GM19438 (cell line): ENCODE results near the gene IQCM.

Source experiments
- ATAC-seq: cut with Tn5 transposase; IDR thresholded peaks from one replicate; pipeline ENCODE4 v1.9.1; 2021; ENCODE audit warnings: low read depth; ENCODE audit not compliant: unreplicated experiment

IQCM gene

DNA sequence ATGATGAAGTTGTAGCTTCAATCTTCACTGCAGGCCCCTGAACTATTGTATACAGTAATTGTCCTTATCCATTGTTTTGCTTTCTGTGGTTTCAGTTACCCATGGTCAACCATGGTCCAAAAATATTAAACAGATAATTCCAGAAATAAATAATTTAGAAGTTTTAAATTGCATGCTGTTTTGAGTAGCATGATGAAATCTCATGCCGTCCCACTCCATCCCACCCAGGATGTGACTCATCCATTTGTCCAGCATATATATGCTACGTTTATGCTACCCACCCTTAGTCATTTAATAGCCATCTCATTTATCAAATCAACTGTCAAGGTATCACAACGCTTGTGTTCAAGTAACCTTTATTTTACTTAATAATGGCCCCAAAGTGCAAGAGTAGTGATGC, 34.5 kb downstream of the IQCM start:
- no peak for ATAC-seq

- no peak for ATAC-seq
Observed at GRCh38 chr4:149768477-149768876, 47.2 kb downstream of the IQCM start.

- no peak for ATAC-seq
Observed at GRCh38 chr4:149766135-149766534, 49.5 kb downstream of the IQCM start.

DNA sequence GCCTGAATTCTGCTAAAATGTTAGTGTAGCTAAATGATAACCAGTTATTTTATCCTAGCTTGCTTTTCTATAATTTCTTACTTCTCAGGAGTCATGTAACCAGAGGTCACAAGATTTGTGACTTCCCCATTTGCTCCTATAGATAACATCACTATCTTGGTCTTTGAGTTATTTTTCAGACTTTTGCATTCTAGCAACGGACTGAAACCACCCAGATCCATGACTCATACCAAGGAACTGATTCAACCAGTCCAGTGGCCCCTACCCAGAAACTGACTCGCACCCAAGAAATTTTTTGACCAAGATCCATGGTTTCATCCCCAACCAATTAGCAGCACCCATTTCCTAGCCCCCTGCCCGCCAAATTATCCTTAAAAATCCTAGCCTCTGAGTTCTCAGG, 50.0 kb downstream of the IQCM start:
- no peak for ATAC-seq

- ATAC-seq: no peak
Observed at GRCh38 chr4:149755969-149756368, 59.7 kb downstream of the IQCM start.

GRCh38 chr4:149754526-149754925, 61.1 kb downstream of the IQCM start:
- ATAC-seq: no peak

GRCh38 chr4:149752729-149753128, 62.9 kb downstream of the IQCM start:
- ATAC-seq: no peak

DNA sequence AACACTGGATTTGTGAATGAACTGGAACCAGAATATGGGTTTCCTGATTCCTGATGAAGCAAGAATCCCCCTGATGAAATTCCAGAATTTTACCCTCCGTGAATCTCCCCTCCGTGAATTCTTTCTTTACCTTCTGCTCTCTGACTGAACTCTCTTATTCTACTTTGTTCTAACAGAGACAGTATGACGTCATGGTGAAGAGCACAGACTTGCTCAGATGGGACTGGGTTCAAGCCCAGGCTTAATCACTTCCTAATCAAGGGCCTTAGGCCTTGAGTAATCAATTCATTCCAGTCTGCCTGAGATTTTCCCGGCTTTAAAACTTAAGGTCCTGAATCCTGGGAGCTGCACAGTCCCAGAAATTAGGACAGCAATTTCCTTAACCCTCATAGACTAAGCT, 64.5 kb downstream of the IQCM start:
- ATAC-seq: no peak

DNA sequence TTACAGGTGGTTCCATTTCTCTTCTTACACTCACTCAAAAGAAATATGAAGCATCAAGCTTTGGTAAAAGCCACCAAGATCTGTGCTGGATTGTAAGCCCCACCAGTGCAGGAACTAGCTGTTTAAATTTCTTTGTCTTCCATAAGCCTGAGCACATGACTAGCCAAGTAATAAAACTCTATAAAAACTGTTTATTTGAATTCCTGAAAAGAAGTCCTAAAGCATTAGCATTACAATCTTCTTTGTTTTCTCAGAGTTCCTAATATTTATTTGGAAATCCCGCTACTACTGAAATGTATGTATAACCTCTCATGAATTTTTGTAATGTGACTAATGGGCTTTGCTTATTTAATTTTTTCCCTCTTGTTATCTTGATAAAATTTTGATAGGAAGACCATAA, 65.9 kb downstream of the IQCM start:
- no peak for ATAC-seq

DNA sequence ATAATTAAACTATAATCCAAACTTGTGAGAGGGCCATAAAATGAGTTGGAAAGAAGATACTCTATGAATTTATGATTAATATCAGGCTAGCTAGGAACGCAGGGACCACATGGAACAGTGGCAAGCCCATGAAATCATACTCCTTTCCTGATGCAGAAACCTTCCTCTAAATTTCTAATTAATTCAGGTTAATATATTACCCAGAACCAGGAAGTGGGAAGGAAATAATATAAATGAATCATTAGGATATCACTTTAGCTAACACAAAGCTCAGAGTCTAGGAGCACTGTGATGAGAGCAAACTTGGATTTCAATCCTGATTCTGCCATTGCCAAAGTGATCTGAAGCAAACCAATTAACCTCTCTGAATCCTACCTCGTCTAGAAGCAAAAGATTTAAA, 68.0 kb downstream of the IQCM start:
- ATAC-seq: no peak

- ATAC-seq: no peak
Observed at GRCh38 chr4:149746276-149746675, 69.4 kb downstream of the IQCM start.

GRCh38 chr4:149741186-149741831, 74.3 kb downstream of the IQCM start:
- ATAC-seq: no peak

DNA sequence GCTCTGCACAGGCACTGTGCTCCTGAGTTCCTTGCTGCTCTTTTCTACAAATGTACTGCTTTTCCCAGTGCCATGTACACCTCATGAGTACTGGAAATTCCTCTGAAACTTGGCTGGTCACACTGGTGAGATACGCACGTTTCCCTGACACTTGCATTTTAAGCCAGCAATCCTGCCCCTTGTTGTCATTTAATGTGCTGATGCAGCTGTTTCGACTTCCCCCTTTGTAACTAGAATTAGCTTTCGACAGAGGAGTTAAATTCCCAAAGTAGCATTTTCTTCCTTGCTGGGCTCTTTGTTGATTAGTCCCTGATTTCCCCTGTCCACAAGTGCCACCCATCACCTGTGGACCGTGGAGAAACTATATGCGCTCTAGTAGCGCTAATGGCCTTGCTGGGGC, 77.5 kb downstream of the IQCM start:
- ATAC-seq: no peak

DNA sequence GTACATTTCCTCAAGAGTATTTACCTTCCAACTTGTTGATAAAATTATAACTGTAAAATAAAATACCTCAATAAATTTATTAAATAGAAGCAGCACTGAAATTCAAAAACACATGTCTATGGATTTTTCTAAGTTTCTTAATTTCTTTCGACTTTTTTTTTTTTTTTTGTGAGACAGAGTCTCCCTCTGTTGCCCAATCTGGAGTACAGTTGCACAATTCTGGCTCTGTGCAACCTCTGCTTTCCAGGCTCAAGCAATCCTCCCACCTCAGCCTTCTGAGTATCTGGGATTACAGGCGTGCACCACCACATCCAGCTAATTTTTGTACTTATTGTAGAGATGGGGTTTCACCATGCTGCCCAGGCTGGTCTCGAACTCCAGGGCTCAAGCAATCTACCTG, 79.8 kb downstream of the IQCM start:
- no peak for ATAC-seq

DNA sequence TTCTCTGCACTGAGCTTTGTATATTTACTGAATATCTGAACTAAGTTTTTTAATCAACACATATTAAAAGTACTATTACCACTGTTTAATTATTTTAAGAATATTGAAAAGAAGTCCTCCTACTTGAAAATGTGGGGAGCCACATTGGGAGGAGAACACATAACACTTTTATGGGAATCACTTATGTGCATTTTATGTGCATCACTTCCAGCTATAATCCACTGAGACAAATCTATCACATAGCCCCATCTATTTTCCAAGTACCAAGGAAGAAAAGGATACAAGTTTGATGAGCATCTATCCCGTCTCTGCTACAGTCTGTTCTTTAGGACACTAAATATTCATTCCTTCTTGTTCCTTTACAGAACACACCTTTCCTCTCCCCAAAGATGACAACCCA, 87.2 kb downstream of the IQCM start:
- no peak for ATAC-seq

DNA sequence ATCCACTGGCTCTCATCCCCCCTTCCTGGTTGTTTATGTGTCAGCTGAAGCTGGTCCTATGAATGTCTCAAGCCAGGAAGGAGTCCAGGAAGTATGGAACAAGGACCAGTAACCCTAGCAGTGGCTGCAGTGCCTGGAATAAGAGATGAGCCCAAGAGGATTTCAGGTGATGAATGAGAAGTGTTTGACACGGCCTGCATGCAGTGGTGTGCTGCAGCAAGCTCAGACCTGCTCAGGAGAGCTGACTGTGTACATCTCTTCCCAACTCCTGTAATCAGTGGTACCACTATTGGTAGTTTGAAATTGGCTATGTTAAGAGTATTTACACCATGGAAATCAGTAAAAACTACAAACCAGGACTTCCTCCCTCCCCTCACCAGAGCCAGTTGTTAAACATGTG, 88.0 kb downstream of the IQCM start:
- no peak for ATAC-seq

- no peak for ATAC-seq
Observed at GRCh38 chr4:149723065-149723464, 92.6 kb downstream of the IQCM start.

- ATAC-seq: no peak
Observed at GRCh38 chr4:149719806-149720205, 95.8 kb downstream of the IQCM start.

DNA sequence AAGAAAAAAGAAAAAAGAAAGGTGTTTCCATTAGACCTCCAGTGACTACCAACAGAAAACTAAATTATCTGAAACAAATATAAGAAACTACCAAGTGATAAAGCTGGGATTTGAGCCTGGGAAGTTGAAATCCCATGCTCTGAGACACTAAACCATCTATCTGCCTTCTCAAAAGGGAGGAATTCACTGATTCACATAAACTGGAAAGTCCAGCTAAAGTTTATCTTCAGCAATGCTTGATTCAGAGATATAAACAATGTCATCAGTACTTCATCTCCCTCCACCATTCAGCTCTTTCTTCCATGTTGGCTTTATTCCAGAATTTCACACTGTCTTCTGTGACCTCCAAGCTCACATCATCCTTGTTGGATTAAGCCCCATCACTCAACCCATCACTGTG, 96.3 kb downstream of the IQCM start:
- no peak for ATAC-seq

- no peak for ATAC-seq
Observed at GRCh38 chr4:149718500-149718899, 97.1 kb downstream of the IQCM start.

DNA sequence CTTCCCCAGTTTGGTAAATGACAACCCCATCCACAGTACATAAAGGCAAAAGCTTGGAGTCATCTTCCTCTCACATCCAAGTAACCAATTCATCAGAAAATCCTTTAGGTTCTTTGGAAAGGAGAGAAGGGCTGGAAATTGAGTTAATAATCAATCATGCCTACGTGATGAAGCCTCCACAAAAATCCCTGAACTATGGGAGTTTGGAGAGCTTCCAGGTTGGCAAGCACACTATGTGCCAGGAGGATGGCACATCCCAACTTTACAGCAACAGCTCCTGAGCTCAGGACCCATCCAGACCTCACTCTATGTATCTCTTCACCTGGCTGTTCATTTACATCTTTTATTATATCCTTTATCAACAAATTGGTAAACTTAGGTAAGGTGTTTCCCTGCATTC, 98.9 kb downstream of the IQCM start:
- ATAC-seq: no peak

- ATAC-seq: no peak
Observed at GRCh38 chr4:149715822-149716585, 99.6 kb downstream of the IQCM start.
